CD14-positive monocyte (primary cell): ENCODE measurements around the gene C4orf54. TPM values are rescaled to one million over a fixed set of nuclear protein-coding genes. Genes with fewer than 3 reads are reported as not detected.

Experiments used
- DNase-seq, 3 donors: peaks; one replicate each; pipeline ENCODE4 v3.0.0-alpha.2; 2011 to 2022
- H2AFZ ChIP-seq: 2 replicates; pipeline ENCODE4 v1.6.0; 2012; ENCODE audit warnings: mild to moderate bottlenecking, low read depth, low read length, inconsistent platforms; ENCODE audit not compliant: insufficient read depth, poor library complexity, severe bottlenecking
- H3K27ac ChIP-seq, 2 donors: 1 replicate in 1 of 2; 2 replicates in 1 of 2; pipeline ENCODE4 v1.5.1; 2012 to 2013; ENCODE audit warnings: low read length in 2 of 2, control low read depth in 1 of 2, inconsistent platforms in 1 of 2, low read depth in 1 of 2, mild to moderate bottlenecking in 1 of 2
- H3K27me3 ChIP-seq, 2 donors: one replicate each; pipeline versions ENCODE4 v1.6.0 to v1.6.1; 2011 to 2013; ENCODE audit warnings: low read length in 2 of 2; ENCODE audit not compliant: control insufficient read depth in 2 of 2, insufficient read depth in 2 of 2
- H3K36me3 ChIP-seq, 2 donors: replicated peaks in 1 of 2; 1 replicate in 1 of 2; 2 replicates in 1 of 2; pipeline versions ENCODE4 v1.5.1 to v1.6.1; 2012 to 2013; ENCODE audit warnings: low read length in 2 of 2, control low read depth in 1 of 2, inconsistent platforms in 1 of 2, mild to moderate bottlenecking in 1 of 2; ENCODE audit not compliant: insufficient read depth in 2 of 2, control insufficient read depth in 1 of 2
- H3K4me1 ChIP-seq, 2 donors: 1 replicate in 1 of 2; 2 replicates in 1 of 2; pipeline versions ENCODE4 v1.5.1 to v1.6.1; 2012 to 2013; ENCODE audit warnings: low read length in 2 of 2, control low read depth in 1 of 2, inconsistent platforms in 1 of 2, mild to moderate bottlenecking in 1 of 2, moderate library complexity in 1 of 2; ENCODE audit not compliant: insufficient read depth in 2 of 2, control insufficient read depth in 1 of 2
- H3K4me2 ChIP-seq: replicated peaks from 2 replicates; pipeline ENCODE3; 2012; ENCODE audit warnings: low read length, moderate library complexity, mild to moderate bottlenecking; ENCODE audit not compliant: poor library complexity, severe bottlenecking; ENCODE audit errors: extremely low read depth
- H3K4me3 ChIP-seq, 3 experiments: fragments of 200-600 bp in 1 of 3; sonication (generic) in 1 of 3; replicated peaks in 1 of 3; 1 replicate in 2 of 3; 2 replicates in 1 of 3; pipeline ENCODE4 v1.5.1; 2011 to 2013; ENCODE audit warnings: low read length in 3 of 3, mild to moderate bottlenecking in 3 of 3, control low read depth in 2 of 3, low read depth in 2 of 3, inconsistent platforms in 1 of 3, moderate library complexity in 1 of 3
- H3K79me2 ChIP-seq: 2 replicates; pipeline ENCODE4 v1.6.0; 2012; ENCODE audit warnings: mild to moderate bottlenecking, control low read depth, inconsistent platforms, low read length, moderate library complexity; ENCODE audit not compliant: insufficient read depth
- H3K9ac ChIP-seq: 2 replicates; pipeline ENCODE4 v1.6.0; 2017; ENCODE audit warnings: low read length, mild to moderate bottlenecking; ENCODE audit not compliant: insufficient read depth, poor library complexity, severe bottlenecking
- H3K9me3 ChIP-seq, 2 donors: replicated peaks in 1 of 2; 1 replicate in 1 of 2; 2 replicates in 1 of 2; pipeline versions ENCODE4 v1.5.1 to v1.6.1; 2012 to 2013; ENCODE audit warnings: low read length in 2 of 2, control low read depth in 1 of 2; ENCODE audit not compliant: control insufficient read depth in 1 of 2, insufficient read depth in 1 of 2
- H4K20me1 ChIP-seq: 2 replicates; pipeline ENCODE4 v1.6.0; 2012; ENCODE audit warnings: mild to moderate bottlenecking, low read length, control low read depth, moderate library complexity; ENCODE audit not compliant: insufficient read depth
- H3K27ac Mint-ChIP-seq, 7 donors: one replicate each; pipeline ENCODE4 v1.8.0; 2020; ENCODE audit warnings: mild to moderate bottlenecking in 7 of 7, mixed read lengths in 7 of 7, moderate library complexity in 6 of 7, inconsistent platforms in 2 of 7
- H3K27me3 Mint-ChIP-seq, 3 donors: one replicate each; pipeline ENCODE4 v1.8.0; 2021 to 2022; ENCODE audit warnings: low read depth in 3 of 3, mild to moderate bottlenecking in 3 of 3, mixed read lengths in 3 of 3, moderate library complexity in 3 of 3, inconsistent platforms in 1 of 3
- H3K36me3 Mint-ChIP-seq, 2 donors: one replicate each; pipeline ENCODE4 v1.8.0; 2020; ENCODE audit warnings: mixed read lengths in 2 of 2, inconsistent platforms in 1 of 2, mild to moderate bottlenecking in 1 of 2
- H3K4me1 Mint-ChIP-seq: one replicate; pipeline ENCODE4 v1.8.0; 2020; ENCODE audit warnings: mild to moderate bottlenecking, mixed read lengths
- H3K4me3 Mint-ChIP-seq, 2 donors: one replicate each; pipeline ENCODE4 v1.8.0; 2020; ENCODE audit warnings: mild to moderate bottlenecking in 2 of 2, mixed read lengths in 2 of 2, moderate library complexity in 1 of 2
- H3K9me3 Mint-ChIP-seq, 7 donors: one replicate each; pipeline ENCODE4 v1.8.0; 2020 to 2022; ENCODE audit warnings: mixed read lengths in 7 of 7, mild to moderate bottlenecking in 6 of 7, moderate library complexity in 6 of 7, inconsistent platforms in 2 of 7
- WGBS: methylation state at CpG from one replicate; pipeline ENCODE4 v1.1.5; 2013; ENCODE audit warnings: missing lambda C conversion rate; ENCODE audit not compliant: insufficient coverage; 5-methylcytosine and 5-hydroxymethylcytosine counted together
- intact Hi-C, 2 donors: fragments of 100-400 bp; cut with micrococcal nuclease; formaldehyde crosslinking; loops; one replicate each; pipeline versions ENCODE4 v1.15.0 to v1.15.1; 2023
- polyA plus RNA-seq, 3 donors: library from polyadenylated mRNA; depleted of rRNA in 1 of 3; unstranded in 2 of 3; stranded (reverse) in 1 of 3; fragments of 300-500 nt in 2 of 3; fragments of >200 nt in 1 of 3; fragmentation: Illumina TruSeq in 2 of 3; gene quantifications; 1 replicate in 2 of 3; 2 replicates in 1 of 3; pipeline ENCODE4 v1.2.3, GENCODE V29; 2012 to 2021
- TF ChIP-seq, protein P1 (sequence below): fragments of 200-600 bp; IDR thresholded peaks from one replicate; pipeline ENCODE4 v1.8.0; 2022; ENCODE audit warnings: antibody characterized with exemption, mild to moderate bottlenecking

The C4orf54 gene
- polyA plus RNA-seq, 3 donors = not detected

DNA sequence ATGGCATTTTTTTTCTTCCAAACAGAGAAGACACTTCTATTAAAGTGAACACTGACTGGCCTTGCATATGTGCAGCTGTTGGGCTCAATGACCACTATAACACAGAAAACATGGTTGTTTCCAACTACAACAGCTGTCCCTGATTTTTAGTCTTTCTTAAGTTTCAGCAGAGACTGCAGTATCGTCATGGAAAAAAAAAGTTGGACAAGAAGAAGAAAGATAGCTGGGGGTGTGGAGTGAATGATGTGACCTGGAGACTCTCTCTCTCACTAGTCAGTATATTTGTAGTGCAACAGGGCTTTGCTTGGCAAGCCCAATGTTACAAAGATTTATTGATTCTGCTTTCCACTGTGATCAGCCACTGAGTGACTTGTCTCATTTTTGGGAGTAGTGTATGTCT is 29.5 kb upstream of the C4orf54 start:
- no CpG with 5 or more reads among the region's 1 CpG for WGBS
- no peaks in the 10 kb centered on the region for H3K79me2 ChIP-seq
- TF ChIP-seq, protein P1, sequence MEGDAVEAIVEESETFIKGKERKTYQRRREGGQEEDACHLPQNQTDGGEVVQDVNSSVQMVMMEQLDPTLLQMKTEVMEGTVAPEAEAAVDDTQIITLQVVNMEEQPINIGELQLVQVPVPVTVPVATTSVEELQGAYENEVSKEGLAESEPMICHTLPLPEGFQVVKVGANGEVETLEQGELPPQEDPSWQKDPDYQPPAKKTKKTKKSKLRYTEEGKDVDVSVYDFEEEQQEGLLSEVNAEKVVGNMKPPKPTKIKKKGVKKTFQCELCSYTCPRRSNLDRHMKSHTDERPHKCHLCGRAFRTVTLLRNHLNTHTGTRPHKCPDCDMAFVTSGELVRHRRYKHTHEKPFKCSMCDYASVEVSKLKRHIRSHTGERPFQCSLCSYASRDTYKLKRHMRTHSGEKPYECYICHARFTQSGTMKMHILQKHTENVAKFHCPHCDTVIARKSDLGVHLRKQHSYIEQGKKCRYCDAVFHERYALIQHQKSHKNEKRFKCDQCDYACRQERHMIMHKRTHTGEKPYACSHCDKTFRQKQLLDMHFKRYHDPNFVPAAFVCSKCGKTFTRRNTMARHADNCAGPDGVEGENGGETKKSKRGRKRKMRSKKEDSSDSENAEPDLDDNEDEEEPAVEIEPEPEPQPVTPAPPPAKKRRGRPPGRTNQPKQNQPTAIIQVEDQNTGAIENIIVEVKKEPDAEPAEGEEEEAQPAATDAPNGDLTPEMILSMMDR = no peak
- no peak overlapping the region for H3K27ac ChIP-seq
- no peak overlapping the region for H3K4me2 ChIP-seq
- no peak overlapping the region for H3K27ac Mint-ChIP-seq
- H3K9me3 ChIP-seq = peaks cover 0 to 15% of the 10 kb centered on the region in 2 donors
- no peak for DNase-seq
- no peaks in the 10 kb centered on the region for H3K36me3 Mint-ChIP-seq
- no peak overlapping the region for H3K4me3 ChIP-seq
- H3K36me3 ChIP-seq = no peaks in the 10 kb centered on the region
- no peak overlapping the region for H2AFZ ChIP-seq
- peaks cover 3 to 14% (median 12%) of the 10 kb centered on the region in 7 donors for H3K9me3 Mint-ChIP-seq
- H3K4me3 Mint-ChIP-seq = no peak overlapping the region
- H4K20me1 ChIP-seq = no peaks in the 10 kb centered on the region
- no peak overlapping the region for H3K9ac ChIP-seq
- H3K27me3 ChIP-seq = no peaks in the 10 kb centered on the region
- intact Hi-C loops = no loop called here
- no peaks in the 10 kb centered on the region for H3K4me1 Mint-ChIP-seq
- H3K27me3 Mint-ChIP-seq = no peaks in the 10 kb centered on the region
- H3K4me1 ChIP-seq = no peaks in the 10 kb centered on the region

DNA sequence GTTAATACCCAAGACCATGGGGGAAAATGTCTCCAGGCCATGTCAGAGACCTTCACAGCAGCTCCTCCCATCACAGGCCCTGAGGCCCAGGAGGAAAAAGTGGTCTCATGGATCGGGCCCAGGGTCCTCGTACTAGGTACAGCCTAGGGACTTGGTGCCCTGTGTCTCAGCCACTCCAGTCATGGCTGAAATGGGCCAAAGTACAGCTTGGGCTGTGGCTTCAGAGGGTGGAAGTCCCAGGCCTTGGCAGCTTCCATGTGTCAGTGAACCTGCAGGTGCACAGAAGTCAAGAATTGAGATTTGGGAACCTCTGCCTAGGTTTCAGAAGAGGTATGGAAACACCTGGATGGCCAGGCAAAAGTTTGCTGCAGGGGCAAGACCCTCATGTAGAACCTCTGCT is 27.6 kb upstream of the C4orf54 start:
- WGBS = 97% methylated on average over 2 of the region's 2 CpGs
- Histone ChIP-seq H3K9ac (no peak overlapping the region), H3K9me3 (peaks cover 0 to 10% of the 10 kb centered on the region in 2 donors)

More for the DNA sequence above, 27.6 kb upstream of the C4orf54 start:
- TF ChIP-seq, protein P1 = no peak
- H4K20me1 ChIP-seq = no peaks in the 10 kb centered on the region
- no peaks in the 10 kb centered on the region for H3K4me1 Mint-ChIP-seq
- no peaks in the 10 kb centered on the region for H3K27me3 ChIP-seq
- H3K4me1 ChIP-seq = no peaks in the 10 kb centered on the region
- no peak overlapping the region for H3K4me3 Mint-ChIP-seq
- H3K9me3 Mint-ChIP-seq = peaks cover 0 to 14% (median 5%) of the 10 kb centered on the region in 7 donors
- no peaks in the 10 kb centered on the region for H3K36me3 Mint-ChIP-seq
- no peak overlapping the region for H3K4me3 ChIP-seq
- no peak for DNase-seq
- no peaks in the 10 kb centered on the region for H3K36me3 ChIP-seq
- intact Hi-C loops = no loop called here
- H3K4me2 ChIP-seq = no peak overlapping the region
- no peak overlapping the region for H3K27ac Mint-ChIP-seq
- no peaks in the 10 kb centered on the region for H3K27me3 Mint-ChIP-seq
- H3K27ac ChIP-seq = no peak overlapping the region
- no peaks in the 10 kb centered on the region for H3K79me2 ChIP-seq
- H2AFZ ChIP-seq = no peak overlapping the region
